ENCODE results near the gene IFI6.
A peak's percentile ranks its signal among the peaks of the same experiment; 100 is the strongest.

IFI6 gene

DNA sequence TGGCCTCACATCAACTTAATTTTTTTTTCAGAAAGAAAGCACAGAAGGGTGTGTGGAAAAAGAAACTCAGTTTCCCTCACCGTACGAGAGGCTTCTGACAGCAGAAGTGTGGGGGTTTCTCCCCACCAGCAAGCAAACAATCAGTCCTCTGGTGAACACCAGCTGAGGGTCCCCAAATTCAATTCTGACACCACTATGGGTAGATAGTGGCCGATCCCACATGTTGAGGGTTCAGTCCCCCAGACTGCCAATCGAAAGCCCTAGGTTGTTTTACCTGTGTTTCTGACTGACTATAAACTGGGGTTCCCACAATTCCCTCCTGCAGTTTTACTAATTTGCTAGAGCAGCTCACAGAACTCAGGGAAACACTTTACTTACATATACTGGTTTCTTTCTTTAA is 2.1 kb downstream of the IFI6 start:
- DNase-seq, result no peak

- DNase-seq, result peak; percentile 79 to 92
Measured at GRCh38 chr1:27668808-27669723, 2.9 kb downstream of the IFI6 start.

- no peak for DNase-seq
Measured at GRCh38 chr1:27668121-27668807, 3.7 kb downstream of the IFI6 start.

DNA sequence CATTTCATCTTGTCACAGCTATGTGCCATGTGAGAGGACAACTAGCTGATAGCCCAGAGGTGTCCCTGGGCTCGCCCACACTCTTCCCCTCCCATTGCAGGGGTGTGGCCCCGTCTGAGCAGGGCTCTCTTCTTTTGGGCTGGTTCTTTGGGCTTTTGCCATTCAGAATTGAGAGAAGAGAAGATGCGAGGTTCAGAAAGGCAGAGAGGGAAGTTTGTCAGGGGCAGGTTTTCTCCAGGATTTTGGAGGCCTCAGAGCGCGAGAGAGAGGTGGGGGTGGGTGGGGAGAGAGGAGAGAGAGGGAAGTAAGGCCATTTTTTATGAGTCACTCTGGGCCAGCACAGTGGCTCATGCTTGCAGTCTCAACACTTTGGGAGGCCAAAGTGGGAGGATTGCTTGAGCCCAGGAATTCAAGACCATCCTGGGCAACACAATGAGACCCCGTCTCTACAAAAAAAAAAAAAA is 5.2 kb downstream of the IFI6 start:
- DNase-seq, result no peak

- DNase-seq, result no peak
Measured at GRCh38 chr1:27666294-27666693, 5.7 kb downstream of the IFI6 start.

GRCh38 chr1:27665016-27665651 is 6.9 kb downstream of the IFI6 start:
- DNase-seq, result no peak

GRCh38 chr1:27664291-27664690 is 7.7 kb downstream of the IFI6 start:
- DNase-seq, result no peak

GRCh38 chr1:27662707-27663393 is 9.1 kb downstream of the IFI6 start:
- DNase-seq, result peak; percentile 81 to 94

GRCh38 chr1:27662261-27662660 is 9.7 kb downstream of the IFI6 start:
- DNase-seq, result no peak

GRCh38 chr1:27661412-27662075 is 10.4 kb downstream of the IFI6 start:
- DNase-seq, result no peak

GRCh38 chr1:27660300-27660835 is 11.6 kb downstream of the IFI6 start:
- DNase-seq, result no peak

DNA sequence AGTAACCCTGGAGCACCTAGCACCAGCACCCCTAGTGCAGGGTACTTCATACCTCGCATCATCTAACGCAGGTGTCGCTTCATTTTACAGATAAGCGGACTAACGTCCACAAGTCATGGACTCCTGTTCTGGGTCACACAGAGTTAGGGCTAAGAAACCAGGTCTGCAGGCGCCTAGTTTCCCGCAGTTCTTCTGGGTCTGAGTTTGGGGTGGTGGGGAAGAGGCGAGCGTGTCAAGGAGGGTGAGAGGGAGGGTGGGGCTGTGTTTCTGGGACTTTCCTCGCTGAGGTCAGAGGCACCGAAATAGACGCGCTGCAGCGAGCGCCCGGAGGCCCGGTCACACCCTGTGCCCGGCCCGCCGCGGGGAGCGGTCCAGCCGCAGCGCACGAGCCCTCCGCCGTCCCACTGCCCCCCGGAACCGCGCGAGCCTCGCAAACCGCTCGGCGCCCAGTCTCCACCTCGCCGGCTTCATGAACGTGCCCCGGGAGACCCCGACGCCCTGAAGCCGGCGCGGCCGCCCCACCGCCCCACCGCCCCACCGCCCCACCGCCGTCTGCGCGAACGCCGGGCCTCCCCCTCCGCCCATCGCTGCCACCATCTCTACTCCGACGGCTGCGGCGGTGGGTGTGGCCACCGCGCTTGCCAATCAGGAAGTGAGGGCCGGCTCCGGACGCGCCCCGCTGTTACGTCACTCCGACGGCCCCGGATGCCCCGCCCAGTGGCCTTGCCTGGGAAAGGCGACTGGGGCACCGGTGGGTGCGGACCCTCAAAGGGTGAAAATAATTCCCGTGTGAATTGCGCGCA is 12.3 kb downstream of the IFI6 start:
- DNase-seq, result peak; percentile 79 to 83

GRCh38 chr1:27658951-27659496 is 13.0 kb downstream of the IFI6 start:
- peak in 1 of 2 donors; percentile 37 for DNase-seq

DNA sequence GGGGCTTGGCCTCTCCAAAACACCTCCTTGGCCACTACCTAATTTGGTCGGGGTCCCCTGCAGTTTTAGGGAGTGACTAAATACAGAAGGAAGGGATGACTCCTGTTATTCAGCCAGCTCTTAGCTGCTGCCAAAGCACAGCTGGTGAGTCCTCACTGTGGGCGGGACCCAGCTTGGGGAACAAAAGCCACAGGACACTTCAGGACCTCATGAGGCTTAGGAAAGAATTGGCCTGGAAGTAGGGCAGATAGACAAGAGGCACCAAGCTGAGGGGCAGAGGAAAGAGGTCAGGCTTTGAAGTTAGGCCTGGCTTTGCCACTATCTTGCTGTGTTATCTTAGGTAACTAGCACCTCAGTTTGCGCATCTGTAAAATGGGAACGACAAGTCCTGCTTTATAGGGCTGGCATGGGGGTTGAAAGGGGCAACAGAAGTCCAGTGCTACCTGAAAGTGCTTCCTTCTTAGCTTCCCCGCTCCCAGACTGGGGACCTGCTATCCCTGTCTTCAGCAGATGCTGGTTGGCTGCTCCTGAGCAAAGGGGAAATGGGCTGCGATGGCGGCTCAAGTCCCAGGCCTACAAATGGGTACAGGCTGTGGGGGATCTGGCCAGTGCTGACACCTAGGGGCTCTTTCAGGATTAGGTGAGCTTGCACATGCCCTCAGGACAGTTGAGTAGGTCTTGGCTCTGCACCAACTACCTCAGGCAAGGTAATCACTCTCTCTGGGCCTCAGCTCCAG is 15.7 kb downstream of the IFI6 start:
- DNase-seq, result no peak

GRCh38 chr1:27655151-27655937 is 16.6 kb downstream of the IFI6 start:
- no peak for DNase-seq

DNA sequence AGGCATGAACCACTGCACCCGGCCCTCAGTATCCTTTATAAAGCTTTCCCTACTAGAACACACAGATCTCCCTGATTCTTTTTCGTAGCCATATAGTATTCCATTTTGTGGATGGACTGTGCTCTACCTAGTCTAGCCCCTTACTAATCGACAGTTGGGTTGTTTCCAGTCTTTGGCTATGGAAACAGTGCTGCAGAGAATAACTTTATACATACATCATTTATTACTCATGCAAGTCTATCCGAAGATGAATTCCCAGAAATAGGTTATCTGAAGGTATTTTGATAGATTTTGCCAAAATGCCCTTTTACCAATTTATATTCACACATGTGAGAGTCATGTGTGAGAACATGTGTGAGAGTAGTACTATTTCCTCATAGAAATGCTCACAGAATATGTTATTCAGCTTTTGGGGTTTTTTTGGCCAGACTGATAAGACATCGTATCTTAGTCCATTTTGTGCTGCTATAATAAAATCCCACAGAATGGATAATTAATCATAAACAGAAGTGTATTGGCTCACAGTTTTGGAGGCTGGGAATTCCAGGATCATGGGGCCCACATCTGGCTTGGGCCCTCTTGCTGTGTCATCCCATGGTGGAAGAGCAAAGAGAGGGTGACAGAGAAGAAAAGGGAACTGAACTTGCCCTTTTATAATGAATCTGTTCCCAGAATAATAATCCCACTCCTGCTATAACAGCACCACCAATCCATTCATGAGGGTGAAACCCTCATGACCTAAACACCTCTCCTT is 19.7 kb downstream of the IFI6 start:
- no peak for DNase-seq

DNA sequence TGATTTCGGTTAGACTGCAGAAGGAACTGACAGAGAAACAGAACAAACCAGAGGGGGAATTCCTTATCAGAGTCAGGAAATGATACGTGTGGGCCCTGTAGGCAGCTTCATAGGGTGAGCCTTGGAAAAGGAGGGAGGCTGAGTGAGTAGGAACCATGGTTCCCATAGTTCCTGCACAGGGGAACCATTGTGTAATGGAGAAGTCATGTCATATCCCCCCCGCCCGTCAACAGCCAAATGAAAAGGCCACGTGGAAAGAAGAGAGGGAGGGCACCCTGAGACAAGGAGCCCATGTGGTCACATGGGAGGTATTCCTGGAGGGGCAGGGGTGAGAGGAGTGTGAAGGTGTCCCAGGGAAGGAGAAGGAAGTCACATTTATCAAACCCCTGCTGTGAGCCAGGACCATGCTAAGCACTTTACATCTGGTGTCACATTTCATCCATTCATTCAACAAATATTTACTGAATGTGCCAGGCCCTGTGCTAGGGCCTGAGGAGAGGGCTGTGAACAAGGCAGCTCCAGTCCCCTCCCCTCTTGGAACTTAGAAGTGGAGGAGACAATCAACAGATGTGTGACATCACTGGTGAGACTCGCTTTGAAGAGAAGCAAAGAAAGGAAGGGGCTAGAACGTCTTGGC is 21.3 kb downstream of the IFI6 start:
- DNase-seq, result no peak

DNA sequence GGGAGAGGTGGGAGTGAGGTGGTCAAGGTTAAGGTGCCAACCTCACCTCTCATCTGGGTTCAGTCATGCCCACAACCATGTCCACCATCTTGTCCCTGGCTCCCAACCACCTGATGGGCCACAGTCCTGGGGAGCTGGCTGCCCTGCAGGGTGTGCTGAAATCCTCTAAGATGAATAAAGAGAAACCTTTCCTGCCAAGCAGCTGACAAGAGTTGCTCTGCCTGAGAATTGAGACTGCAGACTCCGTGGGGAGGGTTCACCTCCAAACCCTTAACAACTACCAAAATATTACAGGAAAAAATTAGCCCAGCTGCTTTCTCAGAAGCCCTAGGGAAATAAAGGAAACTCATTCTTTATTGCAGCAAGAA is 21.8 kb downstream of the IFI6 start:
- no peak for DNase-seq
